ENCODE data around the gene ALG14. TPM values are rescaled to one million over a fixed set of nuclear protein-coding genes. Genes with fewer than 3 reads are reported as not detected.
A peak's percentile ranks its signal among the peaks of the same experiment; 100 is the strongest.

Gene ALG14
- total RNA-seq, 4 donors from 2014 or later: 1.9 to 3.3 (median 2.6) TPM; not detected in 1

GRCh38 chr1:94962409-94963265, 110.1 kb downstream of the ALG14 start:
- peak; percentile 65 to 89 (median 65) for DNase-seq
- H3K4me3 ChIP-seq: peak overlapping the region; percentile 5 to 41 (median 28)
- TF ChIP-seq POLR2A (IDR thresholded peaks at IDR 0.05) (peak; percentile 6 to 30), CTCF (IDR thresholded peaks at IDR 0.05) (no peak)

GRCh38 chr1:94961988-94962387, 110.8 kb downstream of the ALG14 start:
- Histone ChIP-seq H3K4me1 (peaks cover 0 to 13% (median 3%) of the 10 kb centered on the region in 4 donors), H3K9me3 (no peaks in the 10 kb centered on the region), H3K27me3 (no peaks in the 10 kb centered on the region), H3K27ac (peak overlapping the region; percentile 66 to 89 (median 76)), H3K36me3 (no peaks in the 10 kb centered on the region), H3K4me3 (no peak overlapping the region)
- TF ChIP-seq POLR2A (IDR thresholded peaks at IDR 0.05) (no peak), CTCF (IDR thresholded peaks at IDR 0.05) (no peak)
- no peak for DNase-seq

More at GRCh38 chr1:94962409-94963265, 110.1 kb downstream of the ALG14 start:
- peak overlapping the region; percentile 66 to 89 (median 76) for H3K27ac ChIP-seq
- H3K27me3 ChIP-seq: no peaks in the 10 kb centered on the region
- H3K4me1 ChIP-seq: peaks cover 0 to 13% (median 3%) of the 10 kb centered on the region in 4 donors
- H3K36me3 ChIP-seq: no peaks in the 10 kb centered on the region
- no peaks in the 10 kb centered on the region for H3K9me3 ChIP-seq

GRCh38 chr1:94961582-94961981, 111.2 kb downstream of the ALG14 start:
- Histone ChIP-seq H3K9me3 (no peaks in the 10 kb centered on the region), H3K27ac (peak overlapping the region; percentile 0 to 89 (median 76)), H3K27me3 (no peaks in the 10 kb centered on the region), H3K4me3 (no peak overlapping the region), H3K36me3 (no peaks in the 10 kb centered on the region), H3K4me1 (peaks cover 0 to 13% (median 3%) of the 10 kb centered on the region in 4 donors)
- TF ChIP-seq POLR2A (IDR thresholded peaks at IDR 0.05) (no peak), CTCF (IDR thresholded peaks at IDR 0.05) (peak in 1 of 6 experiments; percentile 12)
- DNase-seq: peak in 1 of 3 donors; percentile 63

GRCh38 chr1:94958081-94958480, 114.7 kb downstream of the ALG14 start:
- H3K27me3 ChIP-seq: no peaks in the 10 kb centered on the region
- DNase-seq: peak in 2 of 3 donors; percentile 57
- H3K9me3 ChIP-seq: no peaks in the 10 kb centered on the region
- peaks cover 0 to 19% (median 5%) of the 10 kb centered on the region in 4 donors for H3K4me1 ChIP-seq
- H3K36me3 ChIP-seq: no peaks in the 10 kb centered on the region
- peak overlapping the region in 2 of 4 donors; percentile 26 to 38 for H3K27ac ChIP-seq
- no peak for TF ChIP-seq POLR2A (IDR thresholded peaks at IDR 0.05)
- TF ChIP-seq CTCF (IDR thresholded peaks at IDR 0.05): no peak
- H3K4me3 ChIP-seq: no peak overlapping the region

- no peak overlapping the region for H3K4me3 ChIP-seq
- no peaks in the 10 kb centered on the region for H3K36me3 ChIP-seq
- peak overlapping the region in 2 of 4 donors; percentile 33 to 46 for H3K27ac ChIP-seq
- no peaks in the 10 kb centered on the region for H3K9me3 ChIP-seq
- H3K4me1 ChIP-seq: peaks cover 0 to 19% (median 0%) of the 10 kb centered on the region in 4 donors
- no peaks in the 10 kb centered on the region for H3K27me3 ChIP-seq
- no peak for TF ChIP-seq POLR2A (IDR thresholded peaks at IDR 0.05)
- TF ChIP-seq CTCF (IDR thresholded peaks at IDR 0.05): no peak
- DNase-seq: no peak
Observed at GRCh38 chr1:94955767-94956632, 116.8 kb downstream of the ALG14 start.

Measured in Peyer's patch (tissue), 4 donors.